DND-41 (cell line): ENCODE results near the gene CACHD1.

Experiments used
- ATAC-seq: fragments of 200-7000 bp; cut with Tn5 transposase; 3 replicates; pipeline ENCODE4 v1.9.1; 2021; ENCODE audit warnings: low read depth; ENCODE audit not compliant: insufficient read depth
- DNase-seq: peaks from one replicate; pipeline ENCODE4 v3.0.0-alpha.2; 2020
- H2AFZ ChIP-seq: 2 replicates; pipeline ENCODE4 v1.6.0; 2012; ENCODE audit warnings: low read depth, low read length
- H3K27ac ChIP-seq: 2 replicates; pipeline ENCODE4 v1.5.1; 2012; ENCODE audit warnings: low read length, inconsistent platforms
- H3K27me3 ChIP-seq: fragments of 200-600 bp; sonication (generic); 2 replicates; pipeline ENCODE4 v1.6.0; 2012; ENCODE audit warnings: low read length, mild to moderate bottlenecking, inconsistent platforms; ENCODE audit not compliant: insufficient read depth, poor library complexity
- H3K36me3 ChIP-seq: 2 replicates; pipeline ENCODE4 v1.5.1; 2012; ENCODE audit warnings: low read length, inconsistent platforms; ENCODE audit not compliant: insufficient read depth
- H3K4me1 ChIP-seq: 2 replicates; pipeline ENCODE4 v1.5.1; 2012; ENCODE audit warnings: mild to moderate bottlenecking, low read length; ENCODE audit not compliant: insufficient read depth
- H3K4me2 ChIP-seq: 2 replicates; pipeline ENCODE4 v1.6.0; 2012; ENCODE audit warnings: mild to moderate bottlenecking, moderate library complexity, low read length, inconsistent platforms; ENCODE audit not compliant: insufficient read depth
- H3K4me3 ChIP-seq, 2 experiments: fragments of 200-600 bp in 1 of 2; shearing (Covaris generic) in 1 of 2; 2 replicates each; pipeline ENCODE4 v1.5.1; 2012 to 2016; ENCODE audit warnings: inconsistent platforms in 2 of 2, low read length in 2 of 2, mild to moderate bottlenecking in 2 of 2, low read depth in 1 of 2, moderate library complexity in 1 of 2
- H3K79me2 ChIP-seq: 2 replicates; pipeline ENCODE4 v1.6.0; 2012; ENCODE audit warnings: low read length, inconsistent platforms; ENCODE audit not compliant: insufficient read depth
- H3K9ac ChIP-seq: 2 replicates; pipeline ENCODE4 v1.6.0; 2012; ENCODE audit warnings: low read depth, mild to moderate bottlenecking, inconsistent platforms, low read length, moderate library complexity
- H3K9me3 ChIP-seq: 2 replicates; pipeline ENCODE4 v1.5.1; 2012; ENCODE audit warnings: low read length, moderate library complexity, mild to moderate bottlenecking, inconsistent platforms; ENCODE audit not compliant: insufficient read depth, severe bottlenecking
- H4K20me1 ChIP-seq: 2 replicates; pipeline ENCODE4 v1.6.0; 2012; ENCODE audit warnings: low read length; ENCODE audit not compliant: insufficient read depth
- CTCF ChIP-seq: IDR thresholded peaks from 2 replicates; pipeline ENCODE4 v1.5.1; 2012; ENCODE audit warnings: borderline replicate concordance, low read length, moderate library complexity, mild to moderate bottlenecking; ENCODE audit not compliant: poor library complexity, severe bottlenecking; ENCODE audit errors: extremely low read depth
- EZH2 ChIP-seq: IDR thresholded peaks from 3 replicates; pipeline ENCODE4 v1.6.1; 2012; ENCODE audit warnings: borderline replicate concordance, low read depth, mild to moderate bottlenecking, moderate library complexity, low read length, inconsistent platforms; ENCODE audit not compliant: severe bottlenecking

Gene CACHD1

GRCh38 chr1:64588876-64589275 is 118.9 kb downstream of the CACHD1 start:
- Histone ChIP-seq H3K9me3 (no peaks in the 10 kb centered on the region), H3K4me1 (no peaks in the 10 kb centered on the region), H3K79me2 (no peaks in the 10 kb centered on the region), H2AFZ (no peak overlapping the region), H3K36me3 (no peaks in the 10 kb centered on the region), H3K9ac (no peak overlapping the region), H3K4me3 (no peak overlapping the region), H3K27me3 (no peaks in the 10 kb centered on the region), H3K27ac (no peak overlapping the region), H4K20me1 (no peaks in the 10 kb centered on the region), H3K4me2 (no peak overlapping the region)
- no peak for TF ChIP-seq EZH2
- TF ChIP-seq CTCF: no peak
- ATAC-seq (no peak), DNase-seq (no peak)

GRCh38 chr1:64590316-64590715 is 120.4 kb downstream of the CACHD1 start:
- DNase-seq (no peak), ATAC-seq (no peak)
- H4K20me1 ChIP-seq: no peaks in the 10 kb centered on the region
- H3K79me2 ChIP-seq: no peaks in the 10 kb centered on the region
- no peaks in the 10 kb centered on the region for H3K27me3 ChIP-seq
- H3K27ac ChIP-seq: no peak overlapping the region
- TF ChIP-seq EZH2: no peak
- no peak for TF ChIP-seq CTCF
- no peaks in the 10 kb centered on the region for H3K36me3 ChIP-seq
- H3K9ac ChIP-seq: no peak overlapping the region
- H3K4me3 ChIP-seq: no peak overlapping the region
- H3K9me3 ChIP-seq: no peaks in the 10 kb centered on the region
- H2AFZ ChIP-seq: no peak overlapping the region
- no peak overlapping the region for H3K4me2 ChIP-seq
- H3K4me1 ChIP-seq: no peaks in the 10 kb centered on the region

- Histone ChIP-seq H3K27me3 (peaks cover 3% of the 10 kb centered on the region), H3K36me3 (no peaks in the 10 kb centered on the region), H3K9me3 (no peaks in the 10 kb centered on the region), H3K4me2 (no peak overlapping the region), H3K9ac (no peak overlapping the region), H2AFZ (no peak overlapping the region), H4K20me1 (no peaks in the 10 kb centered on the region), H3K4me1 (no peaks in the 10 kb centered on the region), H3K4me3 (no peak overlapping the region), H3K79me2 (no peaks in the 10 kb centered on the region), H3K27ac (no peak overlapping the region)
- DNase-seq: no peak
- ATAC-seq: no peak
- TF ChIP-seq CTCF (no peak), EZH2 (no peak)
These were observed 124.5 kb downstream of the CACHD1 start for GRCh38 chr1:64594446-64594845.
